Dermis microvascular lymphatic vessel endothelial cell (primary cell): ENCODE measurements around the gene LINGO1. TPM values are rescaled to one million over a fixed set of nuclear protein-coding genes. Genes with fewer than 3 reads are reported as not detected.

Source experiments
- DNase-seq, 2 donors: peaks; one replicate each; pipeline versions ENCODE4 v3.0.0 to v3.0.0-alpha.2; 2010; ENCODE audit warnings: low read depth in 2 of 2
- total RNA-seq: library from RNA; depleted of rRNA; stranded (reverse); fragments of >200 nt; gene quantifications from 2 replicates; pipeline ENCODE4 v1.2.1, GENCODE V29; 2014

LINGO1 gene
- total RNA-seq, 1 donor from 2014 or later, result 0.13 TPM

- no peak for DNase-seq
Observed at GRCh38 chr15:77571741-77572140, 61.0 kb downstream of the LINGO1 start.

- no peak for DNase-seq
Observed at GRCh38 chr15:77571181-77571580, 61.5 kb downstream of the LINGO1 start.

DNA sequence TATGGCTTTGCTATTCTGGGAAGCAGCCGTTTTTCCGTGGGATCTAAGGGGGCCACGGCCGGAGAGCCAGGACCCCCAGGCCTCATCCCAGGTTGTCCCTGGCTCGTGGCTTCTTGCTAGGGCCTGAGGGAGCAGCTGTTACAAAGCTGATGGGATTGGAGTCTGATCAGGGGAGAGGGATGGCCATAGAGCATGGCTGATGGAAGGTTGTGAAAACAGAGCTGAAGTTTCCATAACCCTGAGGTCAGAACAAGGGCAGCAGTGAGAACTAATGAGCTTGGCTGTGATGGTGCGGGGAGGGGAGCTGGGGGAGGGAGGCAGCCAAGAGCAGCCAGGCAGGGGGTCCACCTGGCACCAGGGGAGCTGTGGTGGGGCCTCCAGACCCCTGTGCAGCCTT, 63.0 kb downstream of the LINGO1 start:
- no peak for DNase-seq

DNA sequence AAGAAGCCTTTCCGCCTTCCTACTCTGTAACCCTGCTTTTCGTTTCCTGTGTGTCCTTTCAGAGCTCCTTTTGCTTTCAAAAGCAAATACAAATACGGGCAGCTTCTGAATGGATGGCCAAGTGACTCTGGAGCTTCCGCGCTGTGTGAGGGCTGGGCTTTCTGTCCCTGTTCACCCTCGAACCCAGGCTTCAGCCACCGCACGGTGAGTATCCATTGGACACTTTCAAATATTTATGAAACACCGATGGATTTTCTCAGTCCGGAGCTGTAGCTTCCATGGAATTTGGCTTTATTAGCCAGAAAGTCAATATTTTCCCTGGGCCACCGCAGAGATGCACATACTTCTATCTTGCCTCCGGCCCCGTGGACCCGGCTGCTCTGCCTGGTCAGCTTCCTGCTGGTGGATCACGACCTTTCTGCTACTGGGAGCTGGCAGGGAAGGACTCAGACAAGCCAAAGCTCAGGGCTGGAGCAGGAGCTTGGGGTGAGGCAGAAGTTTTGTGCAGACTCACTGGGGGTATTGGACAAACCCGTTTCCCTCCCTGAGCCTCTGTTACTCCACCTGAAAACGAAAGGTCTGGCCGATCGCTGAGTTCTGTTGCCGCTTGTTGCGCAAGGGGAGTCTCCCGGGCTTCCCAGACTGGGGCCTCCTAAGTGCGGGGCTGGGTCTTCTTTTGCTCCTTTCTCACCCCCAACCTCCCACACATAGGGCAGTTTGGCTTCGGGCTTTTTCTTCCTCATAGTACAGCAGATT, 63.6 kb downstream of the LINGO1 start:
- no peak for DNase-seq

DNA sequence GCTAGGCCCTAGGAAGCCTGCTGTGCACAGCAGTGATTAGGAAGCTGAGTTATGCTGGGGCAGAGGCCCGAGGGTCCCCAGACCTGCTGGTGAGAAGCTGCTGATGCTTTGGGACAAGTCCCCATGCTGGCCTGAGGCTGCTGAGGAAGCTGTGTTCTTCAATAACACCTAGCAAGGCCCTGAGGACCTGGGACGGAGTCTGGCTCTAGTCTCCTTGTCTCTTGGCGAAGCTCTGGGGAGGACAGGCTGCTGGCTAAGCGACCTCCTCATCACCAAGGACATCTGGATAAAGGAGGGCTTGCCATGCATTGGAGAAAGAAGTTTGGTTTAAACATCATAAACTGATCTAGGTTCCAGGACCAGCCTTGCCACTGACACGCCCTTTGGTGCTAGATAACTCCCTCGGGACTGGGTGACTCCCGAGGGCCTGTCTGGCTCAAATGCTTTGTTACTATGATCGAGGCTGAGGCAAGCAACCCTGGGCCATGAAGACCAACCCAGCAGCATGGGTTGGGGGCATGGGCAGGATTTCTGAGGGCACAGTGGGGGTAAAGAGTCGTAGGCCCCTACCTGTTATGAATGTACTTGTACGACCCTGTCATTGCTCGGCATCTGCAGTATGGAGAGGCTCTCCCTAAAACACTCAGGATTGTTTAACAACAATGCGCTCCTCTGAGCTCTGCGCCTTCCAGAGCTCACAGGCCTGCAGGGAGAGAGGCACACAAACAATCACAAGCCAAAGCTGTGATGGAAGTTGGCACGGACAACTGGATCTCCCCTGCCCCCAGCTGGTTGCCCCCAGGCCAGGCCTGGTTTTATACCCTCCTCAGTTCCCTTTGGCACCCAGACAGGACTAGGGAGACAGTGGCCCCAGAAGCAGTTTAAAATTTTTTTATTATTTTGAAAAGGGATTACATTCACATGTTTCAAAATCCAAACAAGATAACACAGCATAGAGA, 64.4 kb downstream of the LINGO1 start:
- DNase-seq, result no peak

GRCh38 chr15:77567202-77567601, 65.5 kb downstream of the LINGO1 start:
- DNase-seq, result no peak

DNA sequence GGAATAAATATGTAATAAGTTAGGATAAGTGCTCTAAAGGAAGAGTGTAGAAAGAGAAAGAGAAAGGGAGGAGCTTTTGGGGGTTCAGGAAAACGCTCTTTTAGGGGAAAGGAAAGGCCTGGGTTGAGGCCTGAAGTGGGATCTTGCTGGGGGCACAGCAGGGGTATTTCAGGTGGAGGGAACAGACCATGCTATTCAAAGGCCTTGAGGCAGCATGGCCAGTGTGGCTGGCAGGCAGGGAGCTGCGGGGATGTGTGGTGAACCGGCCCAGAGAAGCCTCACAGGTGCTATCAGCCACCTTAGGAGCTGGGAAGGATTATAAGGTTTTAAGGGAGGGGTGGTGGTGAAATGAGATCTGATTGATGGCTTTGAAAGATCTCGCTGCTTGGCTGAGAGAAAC, 66.6 kb downstream of the LINGO1 start:
- no peak for DNase-seq

GRCh38 chr15:77565378-77565915, 67.3 kb downstream of the LINGO1 start:
- no peak for DNase-seq

GRCh38 chr15:77564938-77565337, 67.8 kb downstream of the LINGO1 start:
- DNase-seq, result no peak

DNA sequence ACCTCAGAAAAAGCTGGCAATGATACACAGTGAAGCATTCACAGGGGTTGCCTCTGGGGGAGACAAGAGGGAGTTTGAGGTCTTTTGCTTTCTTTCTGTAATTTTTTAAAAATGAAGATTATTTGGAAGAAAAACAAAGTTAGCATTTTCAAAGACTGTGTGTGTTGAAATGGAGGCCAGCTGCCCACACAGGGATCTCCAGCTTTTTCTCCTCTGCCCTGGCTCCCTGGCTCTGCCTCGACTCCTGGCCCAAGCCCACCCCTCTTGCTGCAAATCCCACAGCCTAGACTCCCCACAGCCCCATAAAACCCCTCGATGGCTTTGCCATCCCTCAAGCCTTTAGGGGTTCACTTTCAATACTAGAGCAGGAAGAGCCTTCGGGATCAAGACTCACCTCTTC, 68.4 kb downstream of the LINGO1 start:
- DNase-seq, result no peak

DNA sequence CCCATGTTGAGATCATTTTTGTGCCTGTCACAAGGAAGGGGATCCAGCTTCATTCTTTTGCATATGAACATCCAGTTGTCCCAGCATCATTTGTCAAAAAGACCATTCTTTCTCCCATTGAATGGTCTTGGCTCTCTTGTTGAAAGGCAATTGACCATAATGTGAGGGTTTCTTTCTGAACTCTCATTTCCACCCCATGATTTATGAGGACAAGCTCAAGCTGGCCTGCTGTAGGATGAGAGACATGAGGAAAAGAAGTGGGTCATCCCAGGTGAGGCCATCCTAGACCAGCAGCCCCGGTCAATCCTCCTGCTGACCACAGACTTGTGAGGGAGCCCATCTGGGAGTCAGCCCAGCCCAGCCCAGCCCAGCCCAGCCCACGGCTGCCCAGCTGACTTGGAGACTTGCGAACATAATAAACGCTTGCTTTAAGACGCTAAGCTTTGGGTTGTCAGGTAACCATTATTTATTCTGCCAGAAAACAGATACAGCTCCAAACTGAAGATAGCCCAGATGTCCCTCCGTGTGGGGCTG, 69.0 kb downstream of the LINGO1 start:
- no peak for DNase-seq

Other genes with a start within 250 kb of the LINGO1 start
- gene PEAK1, start 212.8 kb downstream of the LINGO1 start, total RNA-seq, result 59.6 and 80.3 TPM in 2 replicates
- gene HMG20A, start 212.0 kb downstream of the LINGO1 start, total RNA-seq, result 28.5 and 36.8 TPM in 2 replicates